Measurements from ENCODE around the gene SIRPG.
"Not testable (repeated sequence)": the region's sequence is repeated elsewhere in the genome, so short reads cannot be mapped to it uniquely, and the experiment has no call there.

The SIRPG gene
- long read RNA-seq, partial matches to known transcripts, result 0 of 2 reads
- long read RNA-seq, other reads (novel, unspliced or antisense), result 0 of 2 reads

DNA sequence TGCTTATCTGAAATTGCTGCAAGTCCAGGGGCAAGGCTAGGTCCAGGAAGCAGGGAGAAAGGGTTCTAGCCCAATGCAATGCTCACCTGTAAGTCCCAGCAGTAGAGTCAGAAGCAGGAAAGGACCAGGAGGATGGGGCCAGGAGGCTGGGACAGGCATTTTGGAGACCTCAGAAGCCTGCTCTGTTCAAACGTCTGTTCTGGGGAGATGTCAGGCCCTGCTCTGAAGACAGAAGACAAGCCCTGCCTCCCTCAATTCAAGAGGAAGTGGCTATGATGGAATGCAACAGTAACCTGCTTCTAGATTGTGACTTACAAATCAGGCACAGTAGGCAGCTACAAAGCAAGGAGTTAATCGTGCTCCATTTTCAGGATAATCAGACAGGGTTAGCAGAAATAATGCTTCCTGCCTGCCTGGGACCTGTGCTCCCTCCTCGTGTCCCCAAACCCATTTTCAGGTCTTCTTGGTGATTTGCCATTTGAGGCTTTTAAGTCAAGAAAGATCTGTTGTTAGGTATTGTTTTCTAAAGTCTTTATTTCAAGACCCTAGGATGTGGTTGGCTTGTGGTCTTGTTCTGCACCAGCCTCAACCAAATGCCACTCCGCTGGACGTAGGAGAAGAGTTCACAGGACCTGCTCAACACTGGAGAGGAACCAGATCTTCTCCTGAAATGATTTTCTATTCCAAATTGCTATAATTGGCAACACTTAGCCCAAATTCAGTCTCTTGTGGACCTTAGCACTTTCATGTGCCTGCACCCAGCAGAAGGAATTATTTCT, at the start of gene SIRPG:
Gene SIRPG, minus strand, starts transcription at position 224 of the 779 bp plus-strand sequence. Its CDS starts 65 bp downstream, at position 159.
- TF ChIP-seq, protein P1, sequence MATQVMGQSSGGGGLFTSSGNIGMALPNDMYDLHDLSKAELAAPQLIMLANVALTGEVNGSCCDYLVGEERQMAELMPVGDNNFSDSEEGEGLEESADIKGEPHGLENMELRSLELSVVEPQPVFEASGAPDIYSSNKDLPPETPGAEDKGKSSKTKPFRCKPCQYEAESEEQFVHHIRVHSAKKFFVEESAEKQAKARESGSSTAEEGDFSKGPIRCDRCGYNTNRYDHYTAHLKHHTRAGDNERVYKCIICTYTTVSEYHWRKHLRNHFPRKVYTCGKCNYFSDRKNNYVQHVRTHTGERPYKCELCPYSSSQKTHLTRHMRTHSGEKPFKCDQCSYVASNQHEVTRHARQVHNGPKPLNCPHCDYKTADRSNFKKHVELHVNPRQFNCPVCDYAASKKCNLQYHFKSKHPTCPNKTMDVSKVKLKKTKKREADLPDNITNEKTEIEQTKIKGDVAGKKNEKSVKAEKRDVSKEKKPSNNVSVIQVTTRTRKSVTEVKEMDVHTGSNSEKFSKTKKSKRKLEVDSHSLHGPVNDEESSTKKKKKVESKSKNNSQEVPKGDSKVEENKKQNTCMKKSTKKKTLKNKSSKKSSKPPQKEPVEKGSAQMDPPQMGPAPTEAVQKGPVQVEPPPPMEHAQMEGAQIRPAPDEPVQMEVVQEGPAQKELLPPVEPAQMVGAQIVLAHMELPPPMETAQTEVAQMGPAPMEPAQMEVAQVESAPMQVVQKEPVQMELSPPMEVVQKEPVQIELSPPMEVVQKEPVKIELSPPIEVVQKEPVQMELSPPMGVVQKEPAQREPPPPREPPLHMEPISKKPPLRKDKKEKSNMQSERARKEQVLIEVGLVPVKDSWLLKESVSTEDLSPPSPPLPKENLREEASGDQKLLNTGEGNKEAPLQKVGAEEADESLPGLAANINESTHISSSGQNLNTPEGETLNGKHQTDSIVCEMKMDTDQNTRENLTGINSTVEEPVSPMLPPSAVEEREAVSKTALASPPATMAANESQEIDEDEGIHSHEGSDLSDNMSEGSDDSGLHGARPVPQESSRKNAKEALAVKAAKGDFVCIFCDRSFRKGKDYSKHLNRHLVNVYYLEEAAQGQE (IDR thresholded peaks at IDR 0.05; ENCODE audit: insufficient replicate concordance, low read depth), result no peak
- TF ChIP-seq SPI1 (IDR thresholded peaks at IDR 0.05; ENCODE audit: borderline replicate concordance, low read depth), result peak; percentile 89
- peak in 1 of 2 experiments; percentile 69 for DNase-seq (ENCODE audit: low read depth in 1 of 2, low spot score in 1 of 2)
- peak within 1 kb of the TSS; percentile 53 for H3K27ac ChIP-seq (replicated peaks)

GRCh38 chr20:1706887-1707286, 49.3 kb upstream of the SIRPG start:
- not testable (repeated sequence) for DNase-seq (ENCODE audit: low read depth in 1 of 2, low spot score in 1 of 2); H3K27me3 ChIP-seq (ENCODE audit: insufficient read depth, poor library complexity, severe bottlenecking); H3K27ac ChIP-seq (replicated peaks); H3K4me3 ChIP-seq (replicated peaks; ENCODE audit: insufficient read depth, low read length)

More for the DNA sequence above, at the start of gene SIRPG:
- Histone ChIP-seq H3K27me3 (ENCODE audit: insufficient read depth, poor library complexity, severe bottlenecking) (no peaks in the 10 kb centered on the region), H3K4me3 (replicated peaks; ENCODE audit: insufficient read depth, low read length) (no peak within 1 kb of the TSS)

DNA sequence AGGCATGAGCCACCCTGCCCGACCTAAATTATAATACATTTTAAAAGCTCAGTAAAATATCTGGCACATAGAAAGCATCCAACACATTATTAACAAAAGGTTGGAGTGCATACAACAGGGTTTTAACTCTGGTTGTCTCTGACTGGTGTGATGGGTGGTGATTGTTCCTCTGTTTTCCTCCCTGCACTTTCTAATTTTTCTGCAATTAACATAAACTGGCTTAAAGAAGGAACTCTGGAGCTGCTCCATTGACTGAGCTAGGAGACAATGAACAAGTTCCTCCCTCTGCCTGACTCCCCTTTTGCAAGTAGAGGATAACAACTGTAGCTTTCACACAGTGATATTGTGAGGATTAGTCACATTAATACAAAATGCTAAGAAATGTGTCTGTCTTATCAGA, 48.5 kb upstream of the SIRPG start:
- DNase-seq (ENCODE audit: low read depth in 1 of 2, low spot score in 1 of 2), result no peak
- TF ChIP-seq POLR2AphosphoS5 (IDR thresholded peaks at IDR 0.05; ENCODE audit: low read depth) (no peak), SPI1 (IDR thresholded peaks at IDR 0.05; ENCODE audit: borderline replicate concordance, low read depth) (peak; percentile 15; the same call in 1 of the 2 replicates)
- Histone ChIP-seq H3K27me3 (ENCODE audit: insufficient read depth, poor library complexity, severe bottlenecking) (no peaks in the 10 kb centered on the region), H3K27ac (replicated peaks) (no peak overlapping the region), H3K4me3 (replicated peaks; ENCODE audit: insufficient read depth, low read length) (no peak overlapping the region)

- TF ChIP-seq SPI1 (IDR thresholded peaks at IDR 0.05; ENCODE audit: borderline replicate concordance, low read depth) (peak; percentile 90; the same call in 1 of the 2 replicates), CTCF (IDR thresholded peaks at IDR 0.05; ENCODE audit: insufficient read depth, low read length) (no peak)
- DNase-seq (ENCODE audit: low read depth in 1 of 2, low spot score in 1 of 2), result peak in 1 of 2 experiments; percentile 46
- H3K27me3 ChIP-seq (ENCODE audit: insufficient read depth, poor library complexity, severe bottlenecking), result no peaks in the 10 kb centered on the region
- no peak overlapping the region for H3K4me3 ChIP-seq (replicated peaks; ENCODE audit: insufficient read depth, low read length)
- peak overlapping the region; percentile 70 for H3K27ac ChIP-seq (replicated peaks)
Observed at GRCh38 chr20:1702855-1703254, 45.3 kb upstream of the SIRPG start.

DNA sequence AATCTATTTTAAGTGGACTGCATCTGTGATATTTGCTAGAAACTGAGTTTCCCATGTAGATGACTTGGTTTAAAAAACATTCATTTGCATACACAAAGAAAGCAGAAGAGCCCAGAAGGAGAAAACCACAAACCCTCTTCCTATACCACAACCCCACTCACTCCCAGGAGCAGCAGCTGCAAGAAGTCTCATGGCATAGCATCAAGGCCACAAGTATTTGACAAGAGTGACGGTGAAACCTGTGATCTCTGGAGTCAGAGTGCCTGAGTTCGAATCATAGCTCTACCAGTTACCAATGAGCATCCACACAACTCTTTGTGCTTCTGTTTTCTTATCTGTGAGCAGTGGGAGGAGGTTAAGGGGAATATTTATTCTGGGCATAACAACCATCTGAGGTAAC, 44.7 kb upstream of the SIRPG start:
- Histone ChIP-seq H3K27ac (replicated peaks) (peak overlapping the region; percentile 70), H3K4me3 (replicated peaks; ENCODE audit: insufficient read depth, low read length) (no peak overlapping the region), H3K27me3 (ENCODE audit: insufficient read depth, poor library complexity, severe bottlenecking) (no peaks in the 10 kb centered on the region)
- TF ChIP-seq, protein P1 (IDR thresholded peaks at IDR 0.05; ENCODE audit: insufficient replicate concordance, low read depth), result no peak
- peak; percentile 66 for TF ChIP-seq POLR2AphosphoS5 (IDR thresholded peaks at IDR 0.05; ENCODE audit: low read depth)
- peak; percentile 91 for TF ChIP-seq SPI1 (IDR thresholded peaks at IDR 0.05; ENCODE audit: borderline replicate concordance, low read depth)
- TF ChIP-seq GABPA (IDR thresholded peaks at IDR 0.05; ENCODE audit: low read depth), result no peak
- peak; percentile 22 to 91 for DNase-seq (ENCODE audit: low read depth in 1 of 2, low spot score in 1 of 2)

Measured in HL-60 (cell line).